Measurements from ENCODE around the gene RELN.
"Not testable (repeated sequence)": the region's sequence is repeated elsewhere in the genome, so short reads cannot be mapped to it uniquely, and the experiment has no call there.

Gene RELN

DNA sequence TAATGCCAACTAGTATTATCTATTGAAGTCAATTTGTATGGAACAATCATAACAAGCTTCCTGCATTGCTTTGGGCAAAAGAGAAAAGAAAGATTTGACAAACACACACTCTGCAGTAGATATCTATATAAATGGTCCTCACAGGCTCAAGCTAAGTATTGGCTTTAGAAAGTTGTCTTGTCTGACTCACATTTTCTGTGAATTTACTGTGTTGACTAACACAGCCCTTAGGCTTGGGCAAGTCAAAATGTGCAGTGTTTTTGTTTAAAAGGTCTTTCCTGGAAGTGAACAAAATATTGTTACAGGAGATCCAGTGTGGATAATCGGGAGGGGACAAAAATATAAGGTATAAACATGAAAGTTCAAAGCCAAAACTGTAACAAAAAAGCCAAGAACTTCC is 194.4 kb downstream of the RELN start:
- no peaks in the 10 kb centered on the region for H3K4me1 Mint-ChIP-seq
- no peak overlapping the region for H3K4me3 Mint-ChIP-seq
- H3K27me3 Mint-ChIP-seq (ENCODE audit: low read depth, poor library complexity) = peaks cover 7% of the 10 kb centered on the region
- no peak for DNase-seq
- no peak overlapping the region for H3K27ac Mint-ChIP-seq
- H3K9me3 Mint-ChIP-seq = no peaks in the 10 kb centered on the region
- TF ChIP-seq, protein P1, sequence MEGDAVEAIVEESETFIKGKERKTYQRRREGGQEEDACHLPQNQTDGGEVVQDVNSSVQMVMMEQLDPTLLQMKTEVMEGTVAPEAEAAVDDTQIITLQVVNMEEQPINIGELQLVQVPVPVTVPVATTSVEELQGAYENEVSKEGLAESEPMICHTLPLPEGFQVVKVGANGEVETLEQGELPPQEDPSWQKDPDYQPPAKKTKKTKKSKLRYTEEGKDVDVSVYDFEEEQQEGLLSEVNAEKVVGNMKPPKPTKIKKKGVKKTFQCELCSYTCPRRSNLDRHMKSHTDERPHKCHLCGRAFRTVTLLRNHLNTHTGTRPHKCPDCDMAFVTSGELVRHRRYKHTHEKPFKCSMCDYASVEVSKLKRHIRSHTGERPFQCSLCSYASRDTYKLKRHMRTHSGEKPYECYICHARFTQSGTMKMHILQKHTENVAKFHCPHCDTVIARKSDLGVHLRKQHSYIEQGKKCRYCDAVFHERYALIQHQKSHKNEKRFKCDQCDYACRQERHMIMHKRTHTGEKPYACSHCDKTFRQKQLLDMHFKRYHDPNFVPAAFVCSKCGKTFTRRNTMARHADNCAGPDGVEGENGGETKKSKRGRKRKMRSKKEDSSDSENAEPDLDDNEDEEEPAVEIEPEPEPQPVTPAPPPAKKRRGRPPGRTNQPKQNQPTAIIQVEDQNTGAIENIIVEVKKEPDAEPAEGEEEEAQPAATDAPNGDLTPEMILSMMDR (IDR thresholded peaks at IDR 0.05) = no peak
- H3K36me3 Mint-ChIP-seq (ENCODE audit: low read depth) = no peaks in the 10 kb centered on the region

DNA sequence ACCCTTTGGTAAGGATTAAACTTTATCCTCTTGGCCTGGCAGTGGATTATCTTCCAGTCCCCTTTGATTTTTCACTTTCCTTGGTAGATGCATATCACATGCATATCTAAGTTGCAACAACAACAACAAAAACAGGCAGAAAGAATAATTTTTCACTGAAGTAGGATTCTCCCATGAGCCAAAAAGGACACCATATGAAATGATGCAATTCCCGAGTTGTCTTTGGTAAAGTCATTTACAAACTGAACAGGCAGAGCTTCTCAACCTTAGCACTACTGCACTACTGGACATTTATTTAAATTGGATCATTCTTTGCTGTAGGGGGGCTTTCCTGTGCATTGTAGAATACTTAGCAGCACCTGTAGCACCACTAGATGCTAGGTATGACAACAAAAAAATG is 195.0 kb downstream of the RELN start:
- no peaks in the 10 kb centered on the region for H3K4me1 Mint-ChIP-seq
- H3K27me3 Mint-ChIP-seq (ENCODE audit: low read depth, poor library complexity) = peaks cover 7% of the 10 kb centered on the region
- TF ChIP-seq, protein P1 (IDR thresholded peaks at IDR 0.05) = no peak
- H3K36me3 Mint-ChIP-seq (ENCODE audit: low read depth) = no peaks in the 10 kb centered on the region
- H3K27ac Mint-ChIP-seq = no peak overlapping the region
- H3K4me3 Mint-ChIP-seq = no peak overlapping the region
- no peaks in the 10 kb centered on the region for H3K9me3 Mint-ChIP-seq
- DNase-seq = no peak

DNA sequence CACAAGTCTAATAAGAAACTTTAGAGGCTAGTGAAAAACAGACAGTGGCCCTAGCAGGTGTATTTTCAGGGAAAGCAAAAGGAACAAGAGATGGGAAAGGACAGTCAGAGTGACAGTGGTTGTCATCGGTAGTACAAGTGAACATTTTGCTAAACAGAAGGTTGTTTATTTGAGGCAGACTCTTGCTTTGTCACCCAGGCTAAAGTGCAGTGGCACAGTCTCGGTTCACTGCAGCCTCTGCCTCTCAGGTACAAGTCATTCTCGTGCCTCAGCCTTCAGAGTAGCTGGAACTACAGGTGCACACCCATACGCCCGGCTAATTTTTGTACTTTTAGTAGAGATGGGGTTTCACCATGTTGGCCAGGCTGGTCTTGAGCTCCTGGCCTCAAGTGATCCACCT is 195.8 kb downstream of the RELN start:
- Mint-ChIP-seq H3K4me3 (no peak overlapping the region), H3K27ac (no peak overlapping the region), H3K27me3 (ENCODE audit: low read depth, poor library complexity) (peaks cover 7% of the 10 kb centered on the region), H3K4me1 (no peaks in the 10 kb centered on the region), H3K9me3 (no peaks in the 10 kb centered on the region), H3K36me3 (ENCODE audit: low read depth) (no peaks in the 10 kb centered on the region)
- no peak for DNase-seq
- TF ChIP-seq, protein P1 (IDR thresholded peaks at IDR 0.05) = no peak

DNA sequence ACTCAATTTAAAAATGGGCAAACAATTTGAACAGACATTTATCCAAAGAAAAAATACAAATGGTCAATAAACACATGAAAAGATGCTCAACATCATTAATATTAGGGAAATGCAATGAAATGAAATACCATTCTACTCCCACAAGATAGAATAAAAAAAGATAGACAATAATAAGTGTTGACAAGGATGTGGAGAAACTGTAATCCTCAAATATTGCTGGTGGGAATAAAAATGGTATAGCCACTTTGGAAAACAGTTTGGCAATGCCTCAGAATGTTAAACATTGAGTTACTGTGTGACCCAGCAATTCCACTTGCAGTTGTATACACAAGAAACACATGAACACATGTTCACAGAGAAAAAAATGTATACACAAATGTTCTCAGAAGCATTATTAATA is 197.6 kb downstream of the RELN start:
- Mint-ChIP-seq H3K36me3 (ENCODE audit: low read depth) (no peaks in the 10 kb centered on the region), H3K4me3 (no peak overlapping the region), H3K27ac (no peak overlapping the region), H3K27me3 (ENCODE audit: low read depth, poor library complexity) (peaks cover 5% of the 10 kb centered on the region), H3K4me1 (no peaks in the 10 kb centered on the region), H3K9me3 (peaks cover 8% of the 10 kb centered on the region)
- DNase-seq = no peak
- TF ChIP-seq, protein P1 (IDR thresholded peaks at IDR 0.05) = no peak

DNA sequence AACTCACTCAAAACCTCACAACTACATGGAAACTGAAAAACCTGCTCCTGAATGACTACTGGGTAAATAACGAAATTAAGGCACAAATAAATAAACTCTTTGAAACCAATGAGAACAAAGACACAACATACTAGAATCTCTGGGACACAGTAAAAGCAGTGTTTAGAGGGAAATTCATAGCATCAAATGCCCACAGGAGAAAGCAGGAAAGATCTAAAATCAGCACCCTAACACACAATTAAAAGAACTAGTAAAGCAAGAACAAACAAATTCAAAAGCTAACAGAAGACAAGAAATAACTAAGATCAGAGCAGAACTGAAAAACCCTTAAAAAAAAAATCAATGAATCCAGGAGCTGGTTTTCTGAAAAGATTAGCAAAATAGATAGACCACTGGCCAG is 202.4 kb downstream of the RELN start:
- DNase-seq; H3K4me3 Mint-ChIP-seq; H3K27ac Mint-ChIP-seq; H3K36me3 Mint-ChIP-seq (ENCODE audit: low read depth); H3K4me1 Mint-ChIP-seq: not testable (repeated sequence)
- peaks cover 14% of the 10 kb centered on the region for H3K27me3 Mint-ChIP-seq (ENCODE audit: low read depth, poor library complexity)
- peaks cover 15% of the 10 kb centered on the region for H3K9me3 Mint-ChIP-seq

DNA sequence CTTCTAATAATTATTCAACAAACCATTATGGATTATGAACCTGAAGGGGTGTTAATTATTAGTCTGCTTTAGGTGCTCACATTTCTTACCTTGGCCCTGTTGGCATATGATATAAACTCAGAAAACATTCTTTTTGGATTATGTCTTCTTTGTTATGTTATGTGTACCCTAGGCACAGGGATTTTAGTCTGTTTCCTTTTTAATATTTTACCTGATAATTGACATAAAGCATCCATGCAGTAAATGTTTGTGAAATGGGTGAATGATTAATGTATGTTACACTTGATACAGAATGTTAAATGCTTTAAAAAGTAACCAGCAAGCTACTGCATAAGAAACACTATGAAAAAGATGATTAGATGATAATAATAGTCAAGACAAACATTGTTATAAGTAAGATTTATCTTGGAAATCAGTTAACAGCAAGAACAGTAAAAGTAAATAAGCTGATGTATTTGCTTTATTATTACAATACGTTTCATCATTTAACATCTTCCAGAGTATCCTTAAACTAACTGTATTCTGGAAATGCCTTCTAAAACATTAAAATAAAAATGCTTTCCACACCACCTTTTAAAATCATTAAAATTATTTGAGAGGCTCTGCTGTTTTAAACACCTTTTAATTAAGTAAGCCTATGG is 204.7 kb downstream of the RELN start:
- no peaks in the 10 kb centered on the region for H3K36me3 Mint-ChIP-seq (ENCODE audit: low read depth)
- no peak overlapping the region for H3K27ac Mint-ChIP-seq
- H3K4me1 Mint-ChIP-seq = no peaks in the 10 kb centered on the region
- TF ChIP-seq, protein P1 (IDR thresholded peaks at IDR 0.05) = no peak
- no peak overlapping the region for H3K4me3 Mint-ChIP-seq
- H3K9me3 Mint-ChIP-seq = peaks cover 15% of the 10 kb centered on the region
- no peak for DNase-seq
- H3K27me3 Mint-ChIP-seq (ENCODE audit: low read depth, poor library complexity) = peaks cover 14% of the 10 kb centered on the region
